Measurements from ENCODE around the gene FAM3A. TPM values are rescaled to one million over a fixed set of nuclear protein-coding genes. Genes with fewer than 3 reads are reported as not detected.

FAM3A gene
- total and polyA plus RNA-seq, 9 of the 15 experiments (the other 6 are each of a cell fraction or from before 2014, with no cell fraction given) = 0.75 to 70.6 (median 27.0) TPM

DNA sequence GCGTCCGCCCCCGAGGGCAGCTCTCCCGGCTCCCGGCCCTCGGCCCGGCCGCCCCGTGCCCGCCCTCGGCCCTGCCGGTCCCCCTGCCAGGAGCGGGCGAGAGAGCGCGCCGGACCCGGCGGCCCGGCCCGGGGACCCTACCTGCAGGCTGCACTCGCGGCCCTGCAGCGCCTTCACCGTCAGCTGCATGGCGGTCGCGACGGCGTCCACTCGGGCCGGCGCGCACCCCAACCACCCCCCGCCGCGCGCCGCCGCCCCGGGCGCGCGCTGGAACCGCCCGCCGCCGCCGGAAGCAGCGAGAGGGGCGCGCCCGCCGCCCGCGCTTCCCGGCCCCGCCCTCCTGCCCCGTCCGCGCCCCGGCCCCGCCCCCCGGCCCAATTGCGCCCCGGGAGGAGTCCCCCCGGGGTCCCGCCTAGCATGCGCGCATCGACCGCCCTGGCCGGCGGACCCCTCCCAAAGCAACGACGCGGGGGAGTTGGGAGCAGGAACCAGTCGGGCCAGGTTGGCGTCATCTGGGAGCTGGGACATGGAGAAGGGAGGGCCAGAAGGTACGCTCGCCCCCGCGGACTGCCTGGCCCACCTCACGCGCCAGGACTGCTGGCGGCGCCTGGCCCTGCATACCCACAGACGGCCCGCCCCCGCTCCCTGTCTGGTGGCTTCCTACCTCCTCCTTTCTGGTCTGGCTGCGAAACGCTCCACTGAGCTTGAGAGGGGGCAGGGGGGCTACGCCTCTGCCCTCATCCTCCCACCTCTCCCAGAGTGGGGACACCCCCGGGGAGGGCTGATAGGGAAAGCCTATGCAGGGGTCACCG lies 29.4 kb downstream of the FAM3A start, which contains the start of gene UBL4A (continued):
- TF ChIP-seq, protein P1, sequence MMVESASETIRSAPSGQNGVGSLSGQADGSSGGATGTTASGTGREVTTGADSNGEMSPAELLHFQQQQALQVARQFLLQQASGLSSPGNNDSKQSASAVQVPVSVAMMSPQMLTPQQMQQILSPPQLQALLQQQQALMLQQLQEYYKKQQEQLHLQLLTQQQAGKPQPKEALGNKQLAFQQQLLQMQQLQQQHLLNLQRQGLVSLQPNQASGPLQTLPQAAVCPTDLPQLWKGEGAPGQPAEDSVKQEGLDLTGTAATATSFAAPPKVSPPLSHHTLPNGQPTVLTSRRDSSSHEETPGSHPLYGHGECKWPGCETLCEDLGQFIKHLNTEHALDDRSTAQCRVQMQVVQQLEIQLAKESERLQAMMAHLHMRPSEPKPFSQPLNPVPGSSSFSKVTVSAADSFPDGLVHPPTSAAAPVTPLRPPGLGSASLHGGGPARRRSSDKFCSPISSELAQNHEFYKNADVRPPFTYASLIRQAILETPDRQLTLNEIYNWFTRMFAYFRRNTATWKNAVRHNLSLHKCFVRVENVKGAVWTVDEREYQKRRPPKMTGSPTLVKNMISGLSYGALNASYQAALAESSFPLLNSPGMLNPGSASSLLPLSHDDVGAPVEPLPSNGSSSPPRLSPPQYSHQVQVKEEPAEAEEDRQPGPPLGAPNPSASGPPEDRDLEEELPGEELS (CRISPR knock-in tag; IDR thresholded peaks at IDR 0.05; ENCODE audit: borderline replicate concordance) = no peak
- TF ChIP-seq, protein P2, sequence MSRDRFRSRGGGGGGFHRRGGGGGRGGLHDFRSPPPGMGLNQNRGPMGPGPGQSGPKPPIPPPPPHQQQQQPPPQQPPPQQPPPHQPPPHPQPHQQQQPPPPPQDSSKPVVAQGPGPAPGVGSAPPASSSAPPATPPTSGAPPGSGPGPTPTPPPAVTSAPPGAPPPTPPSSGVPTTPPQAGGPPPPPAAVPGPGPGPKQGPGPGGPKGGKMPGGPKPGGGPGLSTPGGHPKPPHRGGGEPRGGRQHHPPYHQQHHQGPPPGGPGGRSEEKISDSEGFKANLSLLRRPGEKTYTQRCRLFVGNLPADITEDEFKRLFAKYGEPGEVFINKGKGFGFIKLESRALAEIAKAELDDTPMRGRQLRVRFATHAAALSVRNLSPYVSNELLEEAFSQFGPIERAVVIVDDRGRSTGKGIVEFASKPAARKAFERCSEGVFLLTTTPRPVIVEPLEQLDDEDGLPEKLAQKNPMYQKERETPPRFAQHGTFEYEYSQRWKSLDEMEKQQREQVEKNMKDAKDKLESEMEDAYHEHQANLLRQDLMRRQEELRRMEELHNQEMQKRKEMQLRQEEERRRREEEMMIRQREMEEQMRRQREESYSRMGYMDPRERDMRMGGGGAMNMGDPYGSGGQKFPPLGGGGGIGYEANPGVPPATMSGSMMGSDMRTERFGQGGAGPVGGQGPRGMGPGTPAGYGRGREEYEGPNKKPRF (IDR thresholded peaks at IDR 0.05; ENCODE audit: low read depth, low read length) = no peak
- TF ChIP-seq ZNF444 (CRISPR knock-in tag; IDR thresholded peaks at IDR 0.05) = no peak
- TF ChIP-seq ZNF24 (IDR thresholded peaks at IDR 0.05) = no peak
- TF ChIP-seq, protein P3, sequence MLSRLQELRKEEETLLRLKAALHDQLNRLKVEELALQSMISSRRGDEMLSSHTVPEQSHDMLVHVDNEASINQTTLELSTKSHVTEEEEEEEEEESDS (CRISPR knock-in tag; IDR thresholded peaks at IDR 0.05) = no peak
- TF ChIP-seq, protein P4, sequence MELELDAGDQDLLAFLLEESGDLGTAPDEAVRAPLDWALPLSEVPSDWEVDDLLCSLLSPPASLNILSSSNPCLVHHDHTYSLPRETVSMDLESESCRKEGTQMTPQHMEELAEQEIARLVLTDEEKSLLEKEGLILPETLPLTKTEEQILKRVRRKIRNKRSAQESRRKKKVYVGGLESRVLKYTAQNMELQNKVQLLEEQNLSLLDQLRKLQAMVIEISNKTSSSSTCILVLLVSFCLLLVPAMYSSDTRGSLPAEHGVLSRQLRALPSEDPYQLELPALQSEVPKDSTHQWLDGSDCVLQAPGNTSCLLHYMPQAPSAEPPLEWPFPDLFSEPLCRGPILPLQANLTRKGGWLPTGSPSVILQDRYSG (tag; conservative IDR thresholded peaks at IDR 0.05; ENCODE audit: low read depth) = no peak
- TF ChIP-seq TRIM28 (IDR thresholded peaks at IDR 0.05) = no peak
- TF ChIP-seq CCAR2 (IDR thresholded peaks at IDR 0.05; ENCODE audit: low read depth, low read length) = no peak
- no peak for TF ChIP-seq C11orf30 (IDR thresholded peaks at IDR 0.05; ENCODE audit: low read depth)
- no peak for TF ChIP-seq HMG20B (CRISPR knock-in tag; IDR thresholded peaks at IDR 0.05)
- no peak for TF ChIP-seq HDAC2 (IDR thresholded peaks at IDR 0.05)
- no peak for TF ChIP-seq BRF1 (IDR thresholded peaks at IDR 0.05; ENCODE audit: borderline replicate concordance, extremely low read depth, insufficient read length)
- no peak for TF ChIP-seq ZNF263 (CRISPR knock-in tag; IDR thresholded peaks at IDR 0.05; ENCODE audit: borderline replicate concordance)
- TF ChIP-seq, protein P5, sequence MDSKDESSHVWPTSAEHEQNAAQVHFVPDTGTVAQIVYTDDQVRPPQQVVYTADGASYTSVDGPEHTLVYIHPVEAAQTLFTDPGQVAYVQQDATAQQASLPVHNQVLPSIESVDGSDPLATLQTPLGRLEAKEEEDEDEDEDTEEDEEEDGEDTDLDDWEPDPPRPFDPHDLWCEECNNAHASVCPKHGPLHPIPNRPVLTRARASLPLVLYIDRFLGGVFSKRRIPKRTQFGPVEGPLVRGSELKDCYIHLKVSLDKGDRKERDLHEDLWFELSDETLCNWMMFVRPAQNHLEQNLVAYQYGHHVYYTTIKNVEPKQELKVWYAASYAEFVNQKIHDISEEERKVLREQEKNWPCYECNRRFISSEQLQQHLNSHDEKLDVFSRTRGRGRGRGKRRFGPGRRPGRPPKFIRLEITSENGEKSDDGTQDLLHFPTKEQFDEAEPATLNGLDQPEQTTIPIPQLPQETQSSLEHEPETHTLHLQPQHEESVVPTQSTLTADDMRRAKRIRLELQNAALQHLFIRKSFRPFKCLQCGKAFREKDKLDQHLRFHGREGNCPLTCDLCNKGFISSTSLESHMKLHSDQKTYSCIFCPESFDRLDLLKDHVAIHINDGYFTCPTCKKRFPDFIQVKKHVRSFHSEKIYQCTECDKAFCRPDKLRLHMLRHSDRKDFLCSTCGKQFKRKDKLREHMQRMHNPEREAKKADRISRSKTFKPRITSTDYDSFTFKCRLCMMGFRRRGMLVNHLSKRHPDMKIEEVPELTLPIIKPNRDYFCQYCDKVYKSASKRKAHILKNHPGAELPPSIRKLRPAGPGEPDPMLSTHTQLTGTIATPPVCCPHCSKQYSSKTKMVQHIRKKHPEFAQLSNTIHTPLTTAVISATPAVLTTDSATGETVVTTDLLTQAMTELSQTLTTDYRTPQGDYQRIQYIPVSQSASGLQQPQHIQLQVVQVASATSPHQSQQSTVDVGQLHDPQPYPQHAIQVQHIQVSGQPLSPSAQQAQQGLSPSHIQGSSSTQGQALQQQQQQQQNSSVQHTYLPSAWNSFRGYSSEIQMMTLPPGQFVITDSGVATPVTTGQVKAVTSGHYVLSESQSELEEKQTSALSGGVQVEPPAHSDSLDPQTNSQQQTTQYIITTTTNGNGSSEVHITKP (IDR thresholded peaks at IDR 0.05; ENCODE audit: partially characterized antibody) = peak; percentile 39
- TF ChIP-seq SRSF9 (IDR thresholded peaks at IDR 0.05; ENCODE audit: borderline replicate concordance, low read depth, low read length) = no peak
- TF ChIP-seq ZNF217 (CRISPR knock-in tag; IDR thresholded peaks at IDR 0.05) = no peak
- peak; percentile 55; the same call in 1 of the 2 replicates for TF ChIP-seq PHF8 (IDR thresholded peaks at IDR 0.05; ENCODE audit: borderline replicate concordance, low read length)
